Fibroblast of lung (primary cell): Measurements from ENCODE around the gene HNF4A. TPM values are rescaled to one million over a fixed set of nuclear protein-coding genes. Genes with fewer than 3 reads are reported as not detected.

Source experiments
- DNase-seq, 2 donors: peaks; one replicate each; pipeline versions ENCODE4 v3.0.0 to v3.0.0-alpha.2; 2010; ENCODE audit warnings: low read depth in 2 of 2
- H2AFZ ChIP-seq: 2 replicates; pipeline ENCODE4 v1.5.1; 2012; ENCODE audit warnings: low read length, control low read depth, inconsistent platforms
- H3K27ac ChIP-seq: 2 replicates; pipeline ENCODE4 v1.5.1; 2011; ENCODE audit warnings: low read length, control low read depth; ENCODE audit not compliant: insufficient read depth
- H3K27me3 ChIP-seq: 2 replicates; pipeline ENCODE4 v1.5.1; 2011; ENCODE audit warnings: mild to moderate bottlenecking, low read length; ENCODE audit not compliant: control insufficient read depth, insufficient read depth
- H3K36me3 ChIP-seq: 2 replicates; pipeline ENCODE4 v1.5.1; 2011; ENCODE audit warnings: low read length; ENCODE audit not compliant: control insufficient read depth, insufficient read depth
- H3K4me1 ChIP-seq: 2 replicates; pipeline ENCODE4 v1.5.1; 2011; ENCODE audit warnings: low read length; ENCODE audit not compliant: control insufficient read depth, insufficient read depth; ENCODE audit errors: extremely low read depth
- H3K4me2 ChIP-seq: 2 replicates; pipeline ENCODE4 v1.5.1; 2011; ENCODE audit warnings: low read length, control low read depth; ENCODE audit not compliant: insufficient read depth; ENCODE audit errors: extremely low read depth
- H3K4me3 ChIP-seq, 4 experiments: fragments of 200-600 bp in 1 of 4; sonication (generic) in 1 of 4; replicated peaks in 1 of 4; 2 replicates each; pipeline ENCODE4 v1.5.1; 2011 to 2016; ENCODE audit warnings: low read length in 4 of 4, low read depth in 3 of 4, mild to moderate bottlenecking in 3 of 4, control low read depth in 2 of 4, inconsistent platforms in 1 of 4, mixed read lengths in 1 of 4; ENCODE audit not compliant: insufficient read depth in 1 of 4; ENCODE audit errors: control extremely low read depth in 1 of 4
- H3K79me2 ChIP-seq: 2 replicates; pipeline ENCODE4 v1.5.1; 2012; ENCODE audit warnings: mild to moderate bottlenecking, low read length, inconsistent platforms; ENCODE audit not compliant: control insufficient read depth, insufficient read depth
- H3K9ac ChIP-seq: 2 replicates; pipeline ENCODE4 v1.5.1; 2011; ENCODE audit warnings: mild to moderate bottlenecking, low read length, control low read depth; ENCODE audit not compliant: insufficient read depth
- H3K9me3 ChIP-seq: 2 replicates; pipeline ENCODE4 v1.5.1; 2012; ENCODE audit warnings: low read depth, low read length; ENCODE audit not compliant: control insufficient read depth, insufficient read depth
- H4K20me1 ChIP-seq: 2 replicates; pipeline ENCODE4 v1.5.1; 2011; ENCODE audit warnings: low read length; ENCODE audit not compliant: control insufficient read depth, insufficient read depth; ENCODE audit errors: extremely low read depth
- CTCF ChIP-seq, 2 donors: IDR thresholded peaks in 1 of 2; conservative IDR thresholded peaks in 1 of 2; 1 replicate in 1 of 2; 2 replicates in 1 of 2; pipeline ENCODE4 v1.5.1; 2011 to 2012; ENCODE audit warnings: low read length in 2 of 2, control low read depth in 1 of 2, inconsistent platforms in 1 of 2, low read depth in 1 of 2, mild to moderate bottlenecking in 1 of 2
- EZH2 ChIP-seq: IDR thresholded peaks from 2 replicates; pipeline ENCODE4 v1.5.1; 2012; ENCODE audit warnings: low read length, control low read depth, mild to moderate bottlenecking; ENCODE audit errors: missing control alignments
- polyA plus RNA-seq, 2 donors: library from polyadenylated mRNA; depleted of rRNA in 1 of 2; stranded (reverse) in 1 of 2; unstranded in 1 of 2; fragments of >200 nt; gene quantifications; 2 replicates each; pipeline ENCODE4 v1.2.1, GENCODE V29; 2011 to 2012; ENCODE audit warnings: missing spikeins in 1 of 2
- total RNA-seq: library from RNA; depleted of rRNA; stranded (reverse); fragments of >200 nt; gene quantifications from 2 replicates; pipeline ENCODE4 v1.2.1, GENCODE V29; 2014

HNF4A gene
- total and polyA plus RNA-seq, 2 donors (not counting 1 experiment from before 2014, with no cell fraction given) = not detected

- Histone ChIP-seq H3K36me3 (no peaks in the 10 kb centered on the region), H3K79me2 (no peaks in the 10 kb centered on the region), H3K9ac (no peak overlapping the region), H3K4me2 (no peak overlapping the region), H3K4me1 (no peaks in the 10 kb centered on the region), H3K4me3 (no peak overlapping the region), H3K9me3 (no peaks in the 10 kb centered on the region), H2AFZ (no peak overlapping the region), H4K20me1 (no peaks in the 10 kb centered on the region), H3K27ac (no peak overlapping the region), H3K27me3 (no peaks in the 10 kb centered on the region)
- TF ChIP-seq CTCF (conservative IDR thresholded peaks at IDR 0.05 in 1 of 2, IDR thresholded peaks at IDR 0.05 in 1 of 2; ENCODE audit: low read depth in 1 of 2, low read length in 2 of 2) (no peak), EZH2 (no peak)
- DNase-seq = no peak
These were observed 68.0 kb downstream of the HNF4A start for GRCh38 chr20:44423480-44423879.

- H3K9me3 ChIP-seq = no peaks in the 10 kb centered on the region
- H2AFZ ChIP-seq = no peak overlapping the region
- TF ChIP-seq EZH2 (no peak), CTCF (conservative IDR thresholded peaks at IDR 0.05 in 1 of 2, IDR thresholded peaks at IDR 0.05 in 1 of 2; ENCODE audit: low read depth in 1 of 2, low read length in 2 of 2) (no peak)
- no peaks in the 10 kb centered on the region for H3K79me2 ChIP-seq
- no peaks in the 10 kb centered on the region for H4K20me1 ChIP-seq
- no peak overlapping the region for H3K9ac ChIP-seq
- H3K27me3 ChIP-seq = no peaks in the 10 kb centered on the region
- no peak overlapping the region for H3K27ac ChIP-seq
- no peaks in the 10 kb centered on the region for H3K4me1 ChIP-seq
- H3K4me2 ChIP-seq = no peak overlapping the region
- no peaks in the 10 kb centered on the region for H3K36me3 ChIP-seq
- no peak overlapping the region for H3K4me3 ChIP-seq
- DNase-seq = no peak
These were observed 68.6 kb downstream of the HNF4A start for GRCh38 chr20:44424039-44424495.

- Histone ChIP-seq H3K27ac (no peak overlapping the region), H3K27me3 (no peaks in the 10 kb centered on the region), H3K4me3 (no peak overlapping the region), H3K9me3 (no peaks in the 10 kb centered on the region), H3K79me2 (no peaks in the 10 kb centered on the region), H3K4me1 (no peaks in the 10 kb centered on the region), H3K4me2 (no peak overlapping the region), H4K20me1 (no peaks in the 10 kb centered on the region), H3K36me3 (no peaks in the 10 kb centered on the region), H2AFZ (no peak overlapping the region), H3K9ac (no peak overlapping the region)
- TF ChIP-seq CTCF (conservative IDR thresholded peaks at IDR 0.05 in 1 of 2, IDR thresholded peaks at IDR 0.05 in 1 of 2; ENCODE audit: low read depth in 1 of 2, low read length in 2 of 2) (no peak), EZH2 (no peak)
- no peak for DNase-seq
These were observed 70.4 kb downstream of the HNF4A start for GRCh38 chr20:44425923-44426322.
